NCI-H2029 treated with DMSO at 0.1 percent for 48 hours (cell line): ENCODE measurements around the gene TPD52L1.

ENCODE experiments used
- DNase-seq: peaks from one replicate; lab custom pipeline; 2025; lab: John Stamatoyannopoulos, UW

TPD52L1 gene

DNA sequence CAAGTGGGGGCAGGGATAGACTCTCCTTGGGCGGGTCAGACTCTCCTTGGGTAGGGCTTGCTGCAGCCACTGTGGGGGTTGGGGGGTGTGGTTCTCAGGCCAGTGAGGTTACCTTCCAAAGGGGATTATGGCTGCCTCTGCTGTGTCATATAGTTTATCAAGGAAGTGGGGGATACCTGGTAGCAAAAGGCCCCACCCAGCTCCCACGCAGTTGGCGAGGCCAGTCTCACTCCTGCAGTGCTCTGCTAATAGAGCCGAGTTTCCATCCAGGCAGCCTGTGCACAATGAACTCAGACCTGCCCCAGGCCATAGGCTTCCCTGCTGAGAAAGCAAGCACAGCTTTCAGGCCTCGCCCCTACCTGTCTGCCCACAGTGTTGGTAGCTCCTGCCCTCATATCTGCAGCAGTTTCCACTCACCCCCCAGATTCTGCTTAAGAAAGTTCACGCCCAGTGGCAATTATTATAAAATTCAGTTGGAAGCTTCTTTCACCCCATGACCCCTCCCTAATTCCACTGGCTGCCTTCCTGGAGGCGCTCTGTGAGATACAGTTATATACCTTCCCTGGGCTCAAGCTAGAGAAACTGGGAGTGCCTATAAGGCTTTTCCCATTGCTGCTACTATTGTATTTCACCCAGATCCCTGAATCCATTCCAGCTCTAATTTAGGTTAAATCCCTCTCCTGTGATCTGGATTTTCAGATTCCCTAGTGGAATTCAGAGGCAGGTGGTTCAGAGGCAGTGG is 92.1 kb downstream of the TPD52L1 start:
- DNase-seq, result no peak

GRCh38 chr6:125246566-125246965 is 93.0 kb downstream of the TPD52L1 start:
- no peak for DNase-seq

DNA sequence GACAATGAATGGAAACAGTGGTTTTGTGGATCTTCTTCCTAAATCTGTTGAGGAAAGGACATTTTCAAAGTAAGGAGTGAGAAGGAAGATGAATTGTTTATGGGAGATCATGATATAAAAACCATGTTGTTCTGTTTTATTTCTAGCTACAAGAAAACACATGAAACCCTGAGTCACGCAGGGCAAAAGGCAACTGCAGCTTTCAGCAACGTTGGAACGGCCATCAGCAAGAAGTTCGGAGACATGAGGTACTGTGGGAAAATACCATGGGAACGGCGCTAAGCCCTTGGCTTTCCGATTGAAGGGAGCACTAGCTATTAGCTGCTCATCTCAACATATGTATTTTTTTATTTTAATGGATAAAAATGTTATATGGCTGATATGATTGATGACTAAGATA is 94.6 kb downstream of the TPD52L1 start:
- no peak for DNase-seq

DNA sequence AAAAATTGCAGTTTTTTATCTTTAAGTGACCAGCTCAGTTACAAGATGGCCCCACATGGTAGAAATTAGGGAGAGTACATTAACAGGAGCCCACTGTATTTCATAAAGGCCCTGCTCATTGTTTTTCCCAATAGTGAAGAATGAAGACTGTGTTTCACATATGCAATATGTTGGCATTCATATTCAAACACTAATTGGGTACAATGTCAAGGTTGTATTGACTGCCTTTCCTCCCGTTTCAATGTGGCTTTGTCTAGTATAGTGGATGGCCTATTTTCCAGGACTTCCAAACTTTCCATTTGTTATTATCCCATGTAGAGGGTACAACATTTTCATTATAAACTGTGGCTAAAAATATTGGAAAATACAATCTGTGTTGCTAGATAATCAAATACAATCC is 96.9 kb downstream of the TPD52L1 start:
- DNase-seq, result no peak

GRCh38 chr6:125251516-125252220 is 98.1 kb downstream of the TPD52L1 start:
- no peak for DNase-seq

GRCh38 chr6:125252891-125253290 is 99.3 kb downstream of the TPD52L1 start:
- no peak for DNase-seq

DNA sequence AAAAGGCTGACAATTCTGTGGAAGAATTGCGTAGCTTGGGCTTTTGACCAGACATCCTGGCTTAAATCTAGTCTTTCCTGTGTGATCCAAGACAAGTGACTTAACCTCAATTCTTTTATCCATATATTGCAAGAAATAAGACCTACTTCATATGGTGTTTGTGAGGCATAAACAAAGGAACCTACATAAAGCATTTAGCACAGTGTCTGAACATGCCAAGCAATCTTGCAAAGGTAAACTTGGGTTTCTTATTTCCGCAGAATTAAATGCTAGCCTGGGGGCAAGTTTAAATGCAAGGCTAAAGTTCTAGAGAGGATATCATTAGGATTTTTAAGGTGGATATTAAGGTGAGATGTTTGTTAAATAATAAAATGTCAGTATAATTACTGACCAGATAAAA is 100.3 kb downstream of the TPD52L1 start:
- DNase-seq, result no peak

DNA sequence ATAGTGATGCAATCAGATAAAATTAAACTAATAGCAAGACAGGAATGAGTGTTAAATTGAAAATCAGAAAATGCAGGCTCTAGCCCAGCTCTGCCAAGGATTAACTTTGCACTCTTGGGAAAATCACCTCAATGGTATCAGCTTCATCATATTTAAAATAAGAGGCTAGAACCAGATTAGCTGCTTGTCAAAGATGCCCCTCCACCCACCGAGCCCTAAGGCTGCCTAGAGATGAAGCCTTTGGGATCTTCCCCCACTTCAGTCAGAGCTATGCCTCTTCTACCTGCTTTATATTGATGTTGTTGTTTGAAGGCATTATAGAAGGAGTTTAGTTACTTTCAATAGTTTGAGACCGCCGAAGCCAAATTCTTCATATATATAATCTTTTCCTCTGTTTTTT is 100.7 kb downstream of the TPD52L1 start:
- DNase-seq, result no peak

DNA sequence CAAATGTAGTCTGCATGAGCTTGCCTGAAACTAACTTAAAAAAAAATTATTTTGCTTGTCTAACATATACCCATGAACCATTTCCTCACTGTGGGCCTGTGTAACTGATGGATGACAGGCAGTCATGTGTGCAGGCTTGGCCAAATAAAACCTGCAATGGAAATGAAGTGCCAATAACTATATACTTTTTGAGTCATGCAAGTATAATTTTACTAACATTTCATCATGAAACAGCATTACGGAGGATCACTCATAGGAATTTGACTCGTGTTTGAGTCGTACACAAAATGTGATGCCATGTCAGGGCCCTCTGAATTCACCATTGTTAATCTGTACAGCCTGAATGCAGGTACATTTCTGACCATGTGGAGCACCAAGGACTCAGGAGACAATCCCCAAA is 101.6 kb downstream of the TPD52L1 start:
- no peak for DNase-seq

DNA sequence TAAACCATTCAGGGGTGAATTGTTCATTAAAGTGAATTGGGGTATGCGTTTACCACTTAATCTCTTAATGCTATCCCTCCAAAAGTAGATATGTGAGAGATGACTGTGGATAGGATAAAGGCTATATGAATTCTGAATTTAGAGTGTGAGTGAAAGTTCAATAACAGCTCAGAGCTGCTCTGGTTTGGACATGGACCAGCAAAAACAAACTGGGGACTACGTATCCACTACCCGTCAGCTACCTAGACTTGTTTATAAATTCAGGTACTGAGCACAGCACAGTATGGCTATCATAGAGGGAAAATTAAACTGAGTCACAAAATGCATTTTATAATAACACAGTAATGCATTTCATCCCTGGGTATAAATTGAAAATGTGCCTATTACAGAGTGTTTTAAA is 103.8 kb downstream of the TPD52L1 start:
- no peak for DNase-seq

DNA sequence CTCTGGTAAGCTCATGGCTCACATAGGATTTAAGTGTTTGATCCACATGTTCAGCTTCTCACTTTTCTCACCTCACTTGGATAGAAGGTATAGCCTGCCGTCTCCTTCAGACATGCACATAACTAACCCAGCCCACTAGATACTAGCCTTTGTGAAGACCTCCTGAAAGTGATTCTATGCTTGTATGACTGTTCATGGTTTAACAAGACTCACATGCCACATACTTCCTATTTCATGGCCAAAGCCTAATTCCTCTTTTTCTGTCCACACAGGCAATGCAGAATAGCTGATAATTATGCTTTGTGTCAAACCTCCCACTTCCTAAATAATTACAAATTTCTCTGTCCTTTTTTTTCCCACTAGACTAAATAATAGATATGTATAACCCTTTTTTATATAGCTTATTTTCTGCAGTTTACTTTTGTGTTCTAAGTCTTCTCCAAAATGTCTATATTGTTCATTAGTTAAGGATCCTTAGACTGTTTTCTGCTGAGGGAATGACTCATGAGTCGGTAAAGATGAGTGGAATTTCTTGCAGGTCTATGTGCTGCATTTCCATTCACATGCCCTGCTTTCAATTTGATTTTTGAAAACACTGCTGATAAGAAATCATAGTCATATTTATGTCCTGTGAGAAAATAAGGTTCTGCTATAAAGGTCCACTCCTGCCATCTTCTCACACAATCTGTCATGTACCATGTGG is 105.2 kb downstream of the TPD52L1 start:
- no peak for DNase-seq

DNA sequence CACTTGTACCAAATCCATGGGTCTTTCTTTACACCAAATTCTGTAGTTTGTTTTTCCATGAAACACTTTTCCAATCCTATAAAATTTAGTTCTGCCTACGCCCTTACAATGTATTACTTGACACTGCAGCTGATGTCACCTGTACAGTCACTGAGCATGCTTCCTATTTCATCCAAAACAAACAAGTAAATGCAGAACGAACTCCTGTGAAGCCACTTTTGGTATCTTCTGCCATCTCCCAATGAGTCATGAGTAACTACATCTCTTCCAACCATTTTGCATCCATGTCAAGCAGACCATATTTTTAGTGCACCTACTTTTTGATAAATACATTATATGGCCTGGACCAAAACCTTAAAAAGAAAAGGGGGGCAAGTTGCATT is 105.8 kb downstream of the TPD52L1 start:
- DNase-seq, result no peak

GRCh38 chr6:125262016-125263013 is 108.7 kb downstream of the TPD52L1 start:
- DNase-seq, result no peak

GRCh38 chr6:125264476-125264875 is 110.9 kb downstream of the TPD52L1 start:
- no peak for DNase-seq

GRCh38 chr6:125267806-125268523 is 114.4 kb downstream of the TPD52L1 start:
- no peak for DNase-seq

GRCh38 chr6:125268765-125269164 is 115.2 kb downstream of the TPD52L1 start:
- no peak for DNase-seq

GRCh38 chr6:125269328-125269985 is 115.9 kb downstream of the TPD52L1 start:
- DNase-seq, result no peak

GRCh38 chr6:125270380-125270779 is 116.8 kb downstream of the TPD52L1 start:
- DNase-seq, result no peak

DNA sequence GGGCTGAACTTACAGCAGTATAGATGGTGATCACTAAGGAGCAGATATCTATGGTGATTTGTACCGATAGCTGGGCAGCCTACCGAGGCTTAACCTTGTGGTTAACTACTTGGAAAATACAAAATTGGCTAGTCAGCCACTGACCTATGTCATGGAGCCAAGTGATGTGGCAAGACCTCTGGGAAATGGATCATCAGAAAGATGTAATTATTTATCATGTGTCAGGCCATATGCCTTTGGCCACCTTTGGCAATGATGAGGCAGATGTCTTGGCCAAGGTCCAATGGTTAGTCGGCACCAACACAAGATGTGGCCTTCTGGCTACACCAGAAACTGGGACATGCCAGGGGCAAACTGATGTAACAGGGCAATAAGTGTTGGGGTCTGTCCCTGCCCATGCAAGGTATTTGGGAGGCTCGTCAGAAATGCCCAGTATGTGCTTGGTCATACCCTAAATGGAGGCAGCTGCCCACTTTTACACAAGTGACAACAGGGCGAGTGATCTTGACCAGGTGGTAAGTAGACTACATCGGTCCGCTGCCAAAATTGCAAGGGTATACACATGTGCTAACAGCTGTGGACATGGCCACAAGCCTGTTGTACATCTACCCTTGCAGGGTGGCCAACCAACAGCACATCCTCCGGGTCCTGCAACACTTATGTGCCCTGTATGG is 118.0 kb downstream of the TPD52L1 start:
- no peak for DNase-seq

GRCh38 chr6:125273251-125273650 is 119.7 kb downstream of the TPD52L1 start:
- DNase-seq, result no peak
